SU-DHL-6 (cell line): ENCODE data around the gene LEMD2.

Source experiments
- EZH2phosphoT487 ChIP-seq: fragments of 200-600 bp; sonication (generic), shearing (Covaris generic); conservative IDR thresholded peaks from 2 replicates; pipeline ENCODE4 v1.6.1; 2018; ENCODE audit warnings: mild to moderate bottlenecking, antibody characterized with exemption, low read length, moderate library complexity, mixed read lengths
- TF ChIP-seq, protein P1 (sequence below): fragments of 200-600 bp; sonication (generic); IDR thresholded peaks from one replicate; pipeline ENCODE4 v1.5.1; 2017; ENCODE audit warnings: antibody characterized with exemption, mild to moderate bottlenecking, low read length, moderate library complexity; ENCODE audit not compliant: insufficient read depth, poor library complexity, severe bottlenecking

DNA sequence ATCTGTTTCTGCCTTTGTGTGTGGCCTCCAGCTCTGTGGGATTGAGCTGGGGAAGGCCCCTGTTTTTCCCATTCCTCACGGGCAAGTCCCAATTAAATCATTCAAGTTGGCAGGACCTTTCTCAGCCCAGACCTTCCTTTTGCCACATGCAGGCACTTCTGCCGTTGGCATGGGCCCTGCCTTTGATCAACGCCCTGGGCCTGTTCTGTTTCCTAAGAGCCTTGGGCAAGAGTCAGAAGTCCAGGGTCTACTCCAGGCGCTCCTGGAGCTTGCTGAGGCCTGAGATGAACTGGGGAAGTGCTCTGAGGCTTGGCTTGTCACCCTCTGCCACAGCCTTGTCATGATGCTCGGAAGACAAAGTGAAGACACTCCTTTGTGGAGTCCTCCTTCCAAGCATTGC, 49.4 kb downstream of the LEMD2 start:
- TF ChIP-seq EZH2phosphoT487, result no peak
- TF ChIP-seq, protein P1, sequence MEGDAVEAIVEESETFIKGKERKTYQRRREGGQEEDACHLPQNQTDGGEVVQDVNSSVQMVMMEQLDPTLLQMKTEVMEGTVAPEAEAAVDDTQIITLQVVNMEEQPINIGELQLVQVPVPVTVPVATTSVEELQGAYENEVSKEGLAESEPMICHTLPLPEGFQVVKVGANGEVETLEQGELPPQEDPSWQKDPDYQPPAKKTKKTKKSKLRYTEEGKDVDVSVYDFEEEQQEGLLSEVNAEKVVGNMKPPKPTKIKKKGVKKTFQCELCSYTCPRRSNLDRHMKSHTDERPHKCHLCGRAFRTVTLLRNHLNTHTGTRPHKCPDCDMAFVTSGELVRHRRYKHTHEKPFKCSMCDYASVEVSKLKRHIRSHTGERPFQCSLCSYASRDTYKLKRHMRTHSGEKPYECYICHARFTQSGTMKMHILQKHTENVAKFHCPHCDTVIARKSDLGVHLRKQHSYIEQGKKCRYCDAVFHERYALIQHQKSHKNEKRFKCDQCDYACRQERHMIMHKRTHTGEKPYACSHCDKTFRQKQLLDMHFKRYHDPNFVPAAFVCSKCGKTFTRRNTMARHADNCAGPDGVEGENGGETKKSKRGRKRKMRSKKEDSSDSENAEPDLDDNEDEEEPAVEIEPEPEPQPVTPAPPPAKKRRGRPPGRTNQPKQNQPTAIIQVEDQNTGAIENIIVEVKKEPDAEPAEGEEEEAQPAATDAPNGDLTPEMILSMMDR, result no peak
